Stimulated activated CD4-positive, alpha-beta T cell treated with anti-CD3 and anti-CD28 coated beads, Interleukin-2, amount 100 ng/mL, for 48 hours (primary cell): ENCODE data around the gene VPS37B.
"Not testable (repeated sequence)": the region's sequence is repeated elsewhere in the genome, so short reads cannot be mapped to it uniquely, and the experiment has no call there.

ENCODE experiments used
- DNase-seq, 2 donors: peaks; one replicate each; pipeline ENCODE4 v3.0.0-alpha.2; 2020

VPS37B gene, protein sequence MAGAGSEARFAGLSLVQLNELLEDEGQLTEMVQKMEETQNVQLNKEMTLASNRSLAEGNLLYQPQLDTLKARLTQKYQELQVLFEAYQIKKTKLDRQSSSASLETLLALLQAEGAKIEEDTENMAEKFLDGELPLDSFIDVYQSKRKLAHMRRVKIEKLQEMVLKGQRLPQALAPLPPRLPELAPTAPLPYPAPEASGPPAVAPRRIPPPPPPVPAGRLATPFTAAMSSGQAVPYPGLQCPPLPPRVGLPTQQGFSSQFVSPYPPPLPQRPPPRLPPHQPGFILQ

GRCh38 chr12:122895704-122896636 lies at the start of gene VPS37B:
Gene VPS37B, minus strand, starts transcription at chr12:122896124. Its CDS starts 62 bp downstream, at chr12:122896062.
- peak; percentile 81 to 90 for DNase-seq

GRCh38 chr12:122944605-122945592 lies 49.0 kb upstream of the VPS37B start:
- DNase-seq, result no peak

DNA sequence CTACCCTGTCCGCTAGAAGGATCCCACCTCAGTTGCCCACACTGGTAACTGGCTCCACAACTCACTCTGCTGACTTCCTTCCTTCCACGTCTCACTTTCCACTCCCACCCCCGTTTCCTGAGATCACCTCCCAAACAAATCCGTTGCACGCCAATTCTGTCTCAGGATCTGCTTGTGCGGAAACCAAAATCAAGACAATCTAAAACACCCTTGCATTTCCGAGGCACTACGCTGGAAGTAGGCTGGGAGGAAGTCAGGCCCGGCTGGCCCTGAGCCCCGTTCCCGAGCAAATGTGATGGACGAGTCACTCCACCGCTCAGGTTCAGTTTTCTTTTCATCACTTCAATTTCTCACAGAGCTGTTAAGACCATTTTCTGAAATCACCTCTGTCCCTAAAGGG lies 47.3 kb upstream of the VPS37B start:
- DNase-seq, result no peak

GRCh38 chr12:122942637-122943036 lies 46.7 kb upstream of the VPS37B start:
- no peak for DNase-seq

- DNase-seq, result not testable (repeated sequence)
Observed at GRCh38 chr12:122941351-122941750, 45.4 kb upstream of the VPS37B start.

GRCh38 chr12:122939125-122939524 lies 43.2 kb upstream of the VPS37B start:
- DNase-seq, result no peak

- no peak for DNase-seq
Observed at GRCh38 chr12:122937622-122938091, 41.7 kb upstream of the VPS37B start.

- DNase-seq, result no peak
Observed at GRCh38 chr12:122935318-122935717, 39.4 kb upstream of the VPS37B start.

- DNase-seq, result no peak
Observed at GRCh38 chr12:122934722-122935121, 38.8 kb upstream of the VPS37B start.

GRCh38 chr12:122932207-122932606 lies 36.3 kb upstream of the VPS37B start:
- DNase-seq, result no peak

GRCh38 chr12:122929812-122930211 lies 33.9 kb upstream of the VPS37B start:
- DNase-seq, result no peak

DNA sequence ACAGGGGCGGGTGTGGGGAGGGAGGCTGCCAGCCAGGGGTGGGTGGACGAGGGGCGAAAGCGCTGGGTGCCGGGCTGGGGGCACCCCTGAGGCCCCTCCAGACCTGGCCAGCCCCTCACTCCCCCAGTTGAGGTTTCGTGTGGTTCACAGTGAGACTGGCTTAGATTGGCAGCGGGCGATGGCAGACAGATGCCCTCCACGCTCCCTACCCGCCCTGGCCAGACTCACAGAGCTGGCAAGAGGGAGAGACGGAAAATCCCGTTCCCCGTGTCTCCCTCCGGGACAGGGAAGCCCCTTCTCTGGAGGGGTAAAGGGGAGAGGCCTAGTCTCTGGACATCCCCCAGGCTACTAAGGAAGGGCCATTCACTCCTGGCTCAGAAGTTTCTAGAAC lies 33.2 kb upstream of the VPS37B start:
- DNase-seq, result no peak

DNA sequence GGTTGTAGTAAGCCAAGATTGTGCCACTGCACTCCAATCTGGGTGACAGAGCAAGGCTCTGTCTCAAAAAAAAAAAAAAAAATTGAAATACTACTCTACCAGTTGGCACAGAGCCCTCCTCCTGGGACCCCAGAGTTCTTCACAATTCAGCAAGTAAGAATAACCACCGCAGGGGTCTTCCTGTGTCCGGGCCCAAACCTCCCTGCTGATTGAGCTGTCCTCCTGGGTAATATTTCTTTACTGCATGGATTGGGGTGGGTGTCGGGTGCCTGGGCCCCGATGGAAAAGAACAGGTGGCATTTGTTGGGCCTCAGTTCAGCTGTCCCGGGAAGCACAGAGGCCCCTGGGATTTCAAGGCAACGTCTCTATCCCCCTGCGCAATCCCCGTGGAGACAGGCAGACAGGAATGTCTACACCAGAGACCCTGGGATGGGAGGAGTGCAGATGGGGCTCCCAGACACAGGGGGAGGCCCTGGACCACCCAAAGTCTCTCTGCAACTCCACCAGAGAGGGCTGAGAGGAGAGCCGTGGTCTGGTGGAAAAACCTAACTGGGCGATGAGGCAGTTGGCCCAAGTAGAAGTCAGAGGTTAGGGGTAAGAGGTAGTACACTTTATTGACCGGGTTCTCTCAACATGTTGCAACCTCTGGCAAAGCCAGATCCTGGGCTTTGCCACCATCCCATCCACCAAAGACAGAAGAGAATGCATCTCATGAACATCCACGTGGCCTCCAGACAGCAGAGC lies 32.7 kb upstream of the VPS37B start:
- no peak for DNase-seq

- no peak for DNase-seq
Observed at GRCh38 chr12:122927756-122928403, 32.0 kb upstream of the VPS37B start.

- DNase-seq, result no peak
Observed at GRCh38 chr12:122921917-122922316, 26.0 kb upstream of the VPS37B start.

- DNase-seq, result no peak
Observed at GRCh38 chr12:122920687-122921086, 24.8 kb upstream of the VPS37B start.

DNA sequence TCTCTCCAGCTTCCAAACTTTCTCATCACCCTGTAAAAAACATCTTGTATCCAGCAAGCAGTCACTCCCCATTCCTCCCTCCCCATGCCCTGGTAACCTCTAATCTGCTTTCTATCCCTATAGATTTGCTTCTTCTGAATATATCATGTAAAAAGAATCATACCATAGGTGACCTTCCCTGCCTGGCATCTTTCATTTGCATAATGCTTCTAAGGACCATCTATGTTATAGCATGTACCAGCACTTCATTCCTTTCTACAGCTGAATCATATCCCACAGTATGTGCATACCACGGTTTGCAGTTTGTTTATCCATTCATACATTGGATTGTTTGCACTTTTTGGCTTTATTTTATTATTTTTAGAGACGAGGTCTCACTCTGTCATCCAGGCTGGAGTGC lies 22.9 kb upstream of the VPS37B start:
- no peak for DNase-seq

GRCh38 chr12:122917507-122918121 lies 21.7 kb upstream of the VPS37B start:
- DNase-seq, result no peak

GRCh38 chr12:122909442-122910288 lies 13.7 kb upstream of the VPS37B start:
- no peak for DNase-seq

- no peak for DNase-seq
Observed at GRCh38 chr12:122908915-122909314, 13.0 kb upstream of the VPS37B start.
